ENCODE data around the gene PSG11.
"Not testable (repeated sequence)": the region's sequence is repeated elsewhere in the genome, so short reads cannot be mapped to it uniquely, and the experiment has no call there.

The PSG11 gene

DNA sequence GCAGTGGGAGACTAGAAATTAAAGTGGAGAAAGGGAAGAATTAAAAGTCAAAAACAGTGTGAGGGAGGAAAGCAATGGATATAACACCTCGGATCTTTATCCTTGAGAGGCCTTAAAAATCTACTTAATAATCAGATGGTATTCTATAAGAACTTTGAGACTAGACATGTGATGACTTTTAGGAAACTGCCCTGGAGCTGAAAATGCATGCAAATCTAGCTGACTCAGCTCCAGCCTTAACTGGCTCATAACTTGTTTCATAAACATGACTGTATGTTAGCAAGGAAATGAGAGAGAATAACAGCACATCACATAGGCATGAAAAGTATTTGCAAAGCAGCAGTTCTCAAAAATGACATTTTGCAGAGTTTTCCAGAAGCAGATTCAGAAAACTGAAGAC, 38.1 kb downstream of the PSG11 start:
- not testable (repeated sequence) for DNase-seq

DNA sequence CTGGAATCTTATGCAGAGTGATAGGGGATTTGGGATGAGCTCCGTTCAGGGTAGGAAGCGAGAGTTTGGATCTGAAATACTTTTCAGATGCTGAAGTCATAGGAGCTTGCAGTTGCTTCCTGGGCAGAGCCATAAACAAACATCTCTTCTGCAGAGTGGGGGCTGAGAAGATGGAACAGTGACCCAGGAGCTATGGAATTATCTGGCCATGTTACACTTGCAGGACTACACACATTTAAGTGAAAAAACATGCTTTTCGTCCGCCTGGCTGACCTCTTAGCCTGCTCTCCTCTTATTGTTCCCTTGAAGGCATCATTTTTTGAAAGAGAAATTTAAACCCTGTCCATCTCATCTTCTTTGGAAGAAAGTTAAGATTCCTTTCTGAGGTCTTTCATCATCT, 40.7 kb downstream of the PSG11 start:
- DNase-seq = no peak

DNA sequence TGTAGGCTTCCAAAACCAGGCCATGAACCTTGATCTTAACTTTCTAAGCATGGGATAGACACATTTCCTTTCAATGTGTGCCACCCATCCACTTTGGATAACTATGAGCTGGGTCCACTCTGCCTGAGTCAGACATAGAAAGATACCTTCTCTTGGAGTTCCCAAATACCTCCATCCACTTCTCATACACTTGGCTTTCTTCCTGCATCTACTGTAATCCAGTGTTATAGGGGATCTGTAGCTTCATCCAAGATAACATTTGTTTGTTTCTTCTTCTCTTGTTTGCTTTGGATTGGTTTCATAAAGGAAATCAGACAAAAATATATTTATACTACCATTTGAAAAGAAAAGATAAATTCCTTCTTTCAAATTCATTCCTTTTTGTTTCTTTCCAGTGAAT, 44.2 kb downstream of the PSG11 start:
- not testable (repeated sequence) for DNase-seq

DNA sequence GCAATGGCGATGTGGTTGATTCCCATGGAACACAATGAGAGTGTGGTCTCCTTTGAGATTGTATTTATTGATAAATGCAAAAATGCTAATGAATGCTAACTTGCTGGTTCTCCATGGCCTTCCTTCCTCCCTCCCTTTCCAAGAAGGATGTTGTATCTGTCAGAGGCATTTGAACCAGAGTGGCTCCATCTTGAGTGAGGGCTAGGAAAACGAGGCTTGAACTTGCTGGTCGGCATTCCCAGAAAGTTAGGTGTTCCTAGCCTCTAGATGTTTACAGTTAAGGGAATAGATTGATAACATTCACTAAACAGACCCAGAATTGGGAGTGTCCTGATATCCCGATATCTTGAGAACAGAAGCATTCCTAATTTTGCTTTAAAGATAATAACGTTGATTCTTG, 54.8 kb downstream of the PSG11 start:
- DNase-seq = not testable (repeated sequence)

DNA sequence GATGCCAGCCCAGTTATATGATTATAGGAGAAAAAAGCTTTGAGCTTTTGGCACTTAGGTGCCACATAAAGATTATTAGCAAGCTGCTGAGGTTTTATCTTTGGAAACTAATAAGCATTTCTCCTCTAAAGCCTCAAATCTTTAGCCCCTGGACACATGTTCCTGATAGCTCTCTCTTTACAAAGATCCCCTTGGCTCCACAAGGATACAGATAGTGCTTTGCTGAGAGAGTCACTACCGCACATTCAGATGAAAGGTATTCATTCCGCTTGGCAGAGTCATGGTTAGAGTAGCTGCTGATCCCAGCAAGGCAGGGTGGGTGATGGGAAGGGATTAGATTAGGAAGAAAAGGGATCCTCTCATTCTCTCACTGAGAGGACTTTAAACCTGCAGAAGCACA, 61.1 kb downstream of the PSG11 start:
- DNase-seq = no peak

DNA sequence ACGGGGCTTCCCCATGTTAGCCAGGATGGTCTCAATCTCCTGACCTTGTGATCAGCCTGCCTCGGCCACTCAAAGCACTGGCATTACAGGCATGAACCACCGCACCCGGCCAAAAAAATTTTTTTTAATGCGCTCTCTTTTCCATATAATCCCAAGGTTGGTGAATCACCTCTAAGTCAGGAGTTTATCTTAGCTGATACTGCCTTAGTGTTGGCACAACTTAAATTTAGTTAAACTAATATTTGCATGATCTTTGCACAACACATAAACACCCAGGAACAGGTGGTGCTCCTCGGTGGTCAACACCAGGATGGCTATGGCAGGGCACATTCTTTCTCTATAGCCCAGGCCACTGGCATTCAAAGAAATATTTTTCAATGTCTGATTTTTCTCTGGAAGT, 65.2 kb downstream of the PSG11 start:
- DNase-seq = no peak

All from inflammatory macrophage treated with lipopolysaccharide for 4 hours (primary cell).